Chondrocyte (in vitro differentiated cells): ENCODE measurements around the gene GDPGP1. TPM values are rescaled to one million over a fixed set of nuclear protein-coding genes. Genes with fewer than 3 reads are reported as not detected.

Source experiments
- DNase-seq: peaks from one replicate; pipeline ENCODE4 v3.0.0; 2021; ENCODE audit warnings: mixed read lengths, low spot score
- H3K27ac Mint-ChIP-seq: one replicate; pipeline ENCODE4 v1.8.0; 2021; ENCODE audit warnings: mild to moderate bottlenecking, moderate library complexity, mixed read lengths; ENCODE audit not compliant: unreplicated experiment
- H3K27me3 Mint-ChIP-seq: 2 replicates; pipeline ENCODE4 v1.8.0; 2021; ENCODE audit warnings: low read depth, mixed read lengths
- H3K36me3 Mint-ChIP-seq: 2 replicates; pipeline ENCODE4 v1.8.0; 2021; ENCODE audit warnings: low read depth, mixed read lengths
- H3K4me1 Mint-ChIP-seq: 2 replicates; pipeline ENCODE4 v1.8.0; 2021; ENCODE audit warnings: low read depth, mild to moderate bottlenecking, mixed read lengths
- H3K4me3 Mint-ChIP-seq: one replicate; pipeline ENCODE4 v1.8.0; 2021; ENCODE audit warnings: mild to moderate bottlenecking, moderate library complexity, mixed read lengths; ENCODE audit not compliant: unreplicated experiment
- H3K9me3 Mint-ChIP-seq: 2 replicates; pipeline ENCODE4 v1.8.0; 2021; ENCODE audit warnings: low read depth, mixed read lengths
- total RNA-seq: library from RNA; stranded (reverse); gene quantifications from 3 replicates; pipeline ENCODE4 v1.2.1, GENCODE V29; 2021
- TF ChIP-seq, protein P1 (sequence below): fragments of 200-600 bp; sonication (generic); IDR thresholded peaks from 2 replicates; pipeline ENCODE4 v1.5.0; 2021; ENCODE audit warnings: antibody characterized with exemption, mild to moderate bottlenecking, moderate library complexity

Gene GDPGP1
- total RNA-seq, 1 donor from 2014 or later: 5.8 TPM

DNA sequence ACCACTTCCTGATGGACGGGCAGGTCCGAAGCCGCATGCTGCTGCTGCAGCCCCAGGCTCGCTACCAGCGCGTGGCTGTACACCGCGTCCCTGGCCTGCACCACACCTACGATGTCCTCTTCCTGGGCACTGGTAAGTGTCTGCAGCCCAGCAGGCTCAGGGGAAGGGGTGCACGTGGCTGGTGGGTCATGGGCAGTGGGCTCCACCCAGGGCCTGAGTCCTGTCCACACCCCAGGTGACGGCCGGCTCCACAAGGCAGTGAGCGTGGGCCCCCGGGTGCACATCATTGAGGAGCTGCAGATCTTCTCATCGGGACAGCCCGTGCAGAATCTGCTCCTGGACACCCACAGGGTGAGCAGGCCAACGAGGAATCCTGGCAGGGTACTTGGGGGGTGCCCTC is 9.0 kb upstream of the GDPGP1 start:
- TF ChIP-seq, protein P1, sequence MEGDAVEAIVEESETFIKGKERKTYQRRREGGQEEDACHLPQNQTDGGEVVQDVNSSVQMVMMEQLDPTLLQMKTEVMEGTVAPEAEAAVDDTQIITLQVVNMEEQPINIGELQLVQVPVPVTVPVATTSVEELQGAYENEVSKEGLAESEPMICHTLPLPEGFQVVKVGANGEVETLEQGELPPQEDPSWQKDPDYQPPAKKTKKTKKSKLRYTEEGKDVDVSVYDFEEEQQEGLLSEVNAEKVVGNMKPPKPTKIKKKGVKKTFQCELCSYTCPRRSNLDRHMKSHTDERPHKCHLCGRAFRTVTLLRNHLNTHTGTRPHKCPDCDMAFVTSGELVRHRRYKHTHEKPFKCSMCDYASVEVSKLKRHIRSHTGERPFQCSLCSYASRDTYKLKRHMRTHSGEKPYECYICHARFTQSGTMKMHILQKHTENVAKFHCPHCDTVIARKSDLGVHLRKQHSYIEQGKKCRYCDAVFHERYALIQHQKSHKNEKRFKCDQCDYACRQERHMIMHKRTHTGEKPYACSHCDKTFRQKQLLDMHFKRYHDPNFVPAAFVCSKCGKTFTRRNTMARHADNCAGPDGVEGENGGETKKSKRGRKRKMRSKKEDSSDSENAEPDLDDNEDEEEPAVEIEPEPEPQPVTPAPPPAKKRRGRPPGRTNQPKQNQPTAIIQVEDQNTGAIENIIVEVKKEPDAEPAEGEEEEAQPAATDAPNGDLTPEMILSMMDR: no peak
- Mint-ChIP-seq H3K36me3 (peaks cover 8% of the 10 kb centered on the region), H3K4me3 (no peak overlapping the region), H3K9me3 (no peaks in the 10 kb centered on the region), H3K27me3 (no peaks in the 10 kb centered on the region), H3K4me1 (peaks cover 10% of the 10 kb centered on the region), H3K27ac (no peak overlapping the region)
- no peak for DNase-seq

DNA sequence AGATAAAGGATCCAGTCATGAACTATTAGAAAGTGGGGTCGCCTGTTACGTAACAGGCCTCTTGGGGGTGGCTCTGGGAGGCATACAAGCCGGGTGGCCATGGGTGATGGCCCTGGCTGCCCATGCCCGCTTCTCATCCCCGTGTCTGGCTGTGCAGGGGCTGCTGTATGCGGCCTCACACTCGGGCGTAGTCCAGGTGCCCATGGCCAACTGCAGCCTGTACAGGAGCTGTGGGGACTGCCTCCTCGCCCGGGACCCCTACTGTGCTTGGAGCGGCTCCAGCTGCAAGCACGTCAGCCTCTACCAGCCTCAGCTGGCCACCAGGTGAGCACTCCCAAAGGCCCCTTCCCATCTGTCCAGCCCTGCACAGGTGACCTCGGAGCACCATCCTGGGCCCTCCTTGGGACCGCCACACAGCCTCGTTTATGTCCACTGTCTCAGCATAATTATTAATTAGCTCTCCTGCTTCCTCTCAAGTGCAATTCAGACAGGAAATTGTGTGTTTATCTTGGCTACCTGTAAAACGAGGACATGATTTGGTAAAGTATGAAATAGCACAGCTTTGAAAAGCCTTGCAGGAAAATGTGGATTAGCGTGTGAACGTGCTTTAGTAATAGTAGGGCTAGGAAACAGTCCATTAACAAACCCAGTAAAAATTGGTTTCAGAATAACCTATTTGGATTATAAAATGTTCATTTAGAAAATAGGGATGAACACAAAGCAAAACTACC is 8.3 kb upstream of the GDPGP1 start:
- Mint-ChIP-seq H3K36me3 (peaks cover 8% of the 10 kb centered on the region), H3K4me1 (peaks cover 10% of the 10 kb centered on the region), H3K4me3 (no peak overlapping the region), H3K27me3 (no peaks in the 10 kb centered on the region), H3K27ac (no peak overlapping the region), H3K9me3 (no peaks in the 10 kb centered on the region)
- TF ChIP-seq, protein P1: no peak
- DNase-seq: no peak

DNA sequence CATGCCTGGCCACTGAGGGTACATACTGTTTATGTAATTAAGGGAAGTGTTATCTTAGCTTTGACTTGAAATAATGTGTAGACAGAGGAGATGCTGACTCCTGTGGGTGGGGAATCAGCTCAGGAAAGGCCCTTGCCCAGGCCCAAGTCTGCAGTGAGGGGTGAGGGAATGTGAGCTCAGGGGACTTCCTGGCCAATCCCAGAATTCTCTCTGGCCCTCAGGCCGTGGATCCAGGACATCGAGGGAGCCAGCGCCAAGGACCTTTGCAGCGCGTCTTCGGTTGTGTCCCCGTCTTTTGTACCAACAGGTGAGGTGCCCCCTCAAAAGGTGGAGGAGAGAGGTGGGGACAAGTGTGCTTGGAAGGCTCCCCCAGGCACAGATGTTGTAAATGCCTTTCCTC is 6.7 kb upstream of the GDPGP1 start:
- no peak for DNase-seq
- H3K27me3 Mint-ChIP-seq: no peaks in the 10 kb centered on the region
- peaks cover 11% of the 10 kb centered on the region for H3K36me3 Mint-ChIP-seq
- no peak overlapping the region for H3K27ac Mint-ChIP-seq
- H3K4me1 Mint-ChIP-seq: peaks cover 8% of the 10 kb centered on the region
- H3K9me3 Mint-ChIP-seq: no peaks in the 10 kb centered on the region
- no peak overlapping the region for H3K4me3 Mint-ChIP-seq
- TF ChIP-seq, protein P1: no peak

DNA sequence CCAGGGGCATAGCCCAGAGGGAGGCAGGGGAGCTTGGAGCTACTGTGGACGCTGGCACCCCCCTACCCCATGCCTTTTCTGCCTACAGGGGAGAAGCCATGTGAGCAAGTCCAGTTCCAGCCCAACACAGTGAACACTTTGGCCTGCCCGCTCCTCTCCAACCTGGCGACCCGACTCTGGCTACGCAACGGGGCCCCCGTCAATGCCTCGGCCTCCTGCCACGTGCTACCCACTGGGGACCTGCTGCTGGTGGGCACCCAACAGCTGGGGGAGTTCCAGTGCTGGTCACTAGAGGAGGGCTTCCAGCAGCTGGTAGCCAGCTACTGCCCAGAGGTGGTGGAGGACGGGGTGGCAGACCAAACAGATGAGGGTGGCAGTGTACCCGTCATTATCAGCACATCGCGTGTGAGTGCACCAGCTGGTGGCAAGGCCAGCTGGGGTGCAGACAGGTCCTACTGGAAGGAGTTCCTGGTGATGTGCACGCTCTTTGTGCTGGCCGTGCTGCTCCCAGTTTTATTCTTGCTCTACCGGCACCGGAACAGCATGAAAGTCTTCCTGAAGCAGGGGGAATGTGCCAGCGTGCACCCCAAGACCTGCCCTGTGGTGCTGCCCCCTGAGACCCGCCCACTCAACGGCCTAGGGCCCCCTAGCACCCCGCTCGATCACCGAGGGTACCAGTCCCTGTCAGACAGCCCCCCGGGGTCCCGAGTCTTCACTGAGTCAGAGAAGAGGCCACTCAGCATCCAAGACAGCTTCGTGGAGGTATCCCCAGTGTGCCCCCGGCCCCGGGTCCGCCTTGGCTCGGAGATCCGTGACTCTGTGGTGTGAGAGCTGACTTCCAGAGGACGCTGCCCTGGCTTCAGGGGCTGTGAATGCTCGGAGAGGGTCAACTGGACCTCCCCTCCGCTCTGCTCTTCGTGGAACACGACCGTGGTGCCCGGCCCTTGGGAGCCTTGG is 5.9 kb upstream of the GDPGP1 start:
- Mint-ChIP-seq H3K4me1 (peaks cover 16% of the 10 kb centered on the region), H3K36me3 (peaks cover 11% of the 10 kb centered on the region), H3K9me3 (no peaks in the 10 kb centered on the region), H3K27ac (no peak overlapping the region), H3K4me3 (no peak overlapping the region), H3K27me3 (no peaks in the 10 kb centered on the region)
- TF ChIP-seq, protein P1: no peak
- no peak for DNase-seq

DNA sequence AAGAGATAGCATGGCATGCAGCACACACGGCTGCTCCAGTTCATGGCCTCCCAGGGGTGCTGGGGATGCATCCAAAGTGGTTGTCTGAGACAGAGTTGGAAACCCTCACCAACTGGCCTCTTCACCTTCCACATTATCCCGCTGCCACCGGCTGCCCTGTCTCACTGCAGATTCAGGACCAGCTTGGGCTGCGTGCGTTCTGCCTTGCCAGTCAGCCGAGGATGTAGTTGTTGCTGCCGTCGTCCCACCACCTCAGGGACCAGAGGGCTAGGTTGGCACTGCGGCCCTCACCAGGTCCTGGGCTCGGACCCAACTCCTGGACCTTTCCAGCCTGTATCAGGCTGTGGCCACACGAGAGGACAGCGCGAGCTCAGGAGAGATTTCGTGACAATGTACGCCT is 5.0 kb upstream of the GDPGP1 start:
- Mint-ChIP-seq H3K27me3 (no peaks in the 10 kb centered on the region), H3K4me3 (no peak overlapping the region), H3K9me3 (no peaks in the 10 kb centered on the region), H3K27ac (no peak overlapping the region), H3K4me1 (peaks cover 16% of the 10 kb centered on the region), H3K36me3 (peaks cover 11% of the 10 kb centered on the region)
- TF ChIP-seq, protein P1: no peak
- no peak for DNase-seq
